OCI-LY1 (cell line): ENCODE measurements around the gene TGM6.

Experiments
- CTCF ChIP-seq: fragments of 200-600 bp; sonication (generic), shearing (Covaris generic); IDR thresholded peaks from 2 replicates; pipeline ENCODE4 v1.5.1; 2017; ENCODE audit warnings: mild to moderate bottlenecking, antibody characterized with exemption, low read length, moderate library complexity, mixed read lengths
- EZH2 ChIP-seq: fragments of 200-600 bp; sonication (generic), shearing (Covaris generic); IDR thresholded peaks from 2 replicates; pipeline ENCODE4 v1.8.0; 2017; ENCODE audit warnings: borderline replicate concordance, mixed run types, mild to moderate bottlenecking, antibody characterized with exemption, low read length, moderate library complexity, mixed read lengths

GRCh38 chr20:2401527-2401926, 20.8 kb downstream of the TGM6 start:
- TF ChIP-seq CTCF (no peak), EZH2 (no peak)
